ENCODE data around the gene SARNP.

DNA sequence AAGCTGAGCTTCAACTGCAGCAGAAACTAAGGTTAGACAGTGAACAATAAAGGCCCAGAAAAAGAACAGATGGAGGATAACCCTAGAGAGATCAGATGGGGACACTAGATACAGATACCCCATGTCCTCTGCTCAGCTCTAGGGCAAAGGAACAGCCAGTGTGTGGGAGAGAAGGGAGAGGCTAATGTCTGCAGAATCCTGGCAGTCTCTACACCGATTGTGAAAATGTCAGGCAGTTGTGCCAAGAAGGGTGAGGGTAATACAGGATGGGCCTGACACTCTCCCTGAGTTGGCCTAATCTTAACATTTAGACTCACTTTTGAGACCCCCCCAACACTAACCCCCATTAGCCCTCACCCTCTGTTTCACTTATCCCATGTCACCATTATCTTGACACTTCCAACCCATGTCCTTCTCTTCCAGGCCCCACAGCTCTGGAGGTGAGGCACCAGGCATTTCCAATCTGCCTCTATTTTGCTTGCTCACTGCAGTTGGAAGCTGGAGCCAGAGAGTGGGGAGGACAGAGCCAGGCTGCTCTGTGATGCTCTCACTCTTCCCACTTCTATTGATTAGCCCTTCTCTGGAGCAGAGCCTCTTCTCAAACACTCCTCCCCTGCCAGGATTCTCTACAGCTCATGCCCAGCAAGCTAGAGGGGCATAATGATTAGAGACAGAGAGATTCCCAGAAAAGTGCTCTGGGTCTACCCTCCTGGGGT is 104.7 kb downstream of the SARNP start:
- TF ChIP-seq, protein P1, sequence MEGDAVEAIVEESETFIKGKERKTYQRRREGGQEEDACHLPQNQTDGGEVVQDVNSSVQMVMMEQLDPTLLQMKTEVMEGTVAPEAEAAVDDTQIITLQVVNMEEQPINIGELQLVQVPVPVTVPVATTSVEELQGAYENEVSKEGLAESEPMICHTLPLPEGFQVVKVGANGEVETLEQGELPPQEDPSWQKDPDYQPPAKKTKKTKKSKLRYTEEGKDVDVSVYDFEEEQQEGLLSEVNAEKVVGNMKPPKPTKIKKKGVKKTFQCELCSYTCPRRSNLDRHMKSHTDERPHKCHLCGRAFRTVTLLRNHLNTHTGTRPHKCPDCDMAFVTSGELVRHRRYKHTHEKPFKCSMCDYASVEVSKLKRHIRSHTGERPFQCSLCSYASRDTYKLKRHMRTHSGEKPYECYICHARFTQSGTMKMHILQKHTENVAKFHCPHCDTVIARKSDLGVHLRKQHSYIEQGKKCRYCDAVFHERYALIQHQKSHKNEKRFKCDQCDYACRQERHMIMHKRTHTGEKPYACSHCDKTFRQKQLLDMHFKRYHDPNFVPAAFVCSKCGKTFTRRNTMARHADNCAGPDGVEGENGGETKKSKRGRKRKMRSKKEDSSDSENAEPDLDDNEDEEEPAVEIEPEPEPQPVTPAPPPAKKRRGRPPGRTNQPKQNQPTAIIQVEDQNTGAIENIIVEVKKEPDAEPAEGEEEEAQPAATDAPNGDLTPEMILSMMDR (IDR thresholded peaks at IDR 0.05), result no peak
- no peak for TF ChIP-seq JUND (IDR thresholded peaks at IDR 0.05)
- TF ChIP-seq POLR2AphosphoS5 (IDR thresholded peaks at IDR 0.05; ENCODE audit: low read depth, low read length), result no peak
- TF ChIP-seq, protein P2, sequence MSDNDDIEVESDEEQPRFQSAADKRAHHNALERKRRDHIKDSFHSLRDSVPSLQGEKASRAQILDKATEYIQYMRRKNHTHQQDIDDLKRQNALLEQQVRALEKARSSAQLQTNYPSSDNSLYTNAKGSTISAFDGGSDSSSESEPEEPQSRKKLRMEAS (IDR thresholded peaks at IDR 0.05; ENCODE audit: low read depth), result no peak
- TF ChIP-seq RAD21 (IDR thresholded peaks at IDR 0.05; ENCODE audit: low read length), result no peak
- no peak for TF ChIP-seq EP300 (IDR thresholded peaks at IDR 0.05; ENCODE audit: borderline replicate concordance in 1 of 2, low read depth in 1 of 2, low read length in 1 of 2)
- no peak for TF ChIP-seq SMC3 (IDR thresholded peaks at IDR 0.05; ENCODE audit: low read depth, low read length)
- TF ChIP-seq, protein P3, sequence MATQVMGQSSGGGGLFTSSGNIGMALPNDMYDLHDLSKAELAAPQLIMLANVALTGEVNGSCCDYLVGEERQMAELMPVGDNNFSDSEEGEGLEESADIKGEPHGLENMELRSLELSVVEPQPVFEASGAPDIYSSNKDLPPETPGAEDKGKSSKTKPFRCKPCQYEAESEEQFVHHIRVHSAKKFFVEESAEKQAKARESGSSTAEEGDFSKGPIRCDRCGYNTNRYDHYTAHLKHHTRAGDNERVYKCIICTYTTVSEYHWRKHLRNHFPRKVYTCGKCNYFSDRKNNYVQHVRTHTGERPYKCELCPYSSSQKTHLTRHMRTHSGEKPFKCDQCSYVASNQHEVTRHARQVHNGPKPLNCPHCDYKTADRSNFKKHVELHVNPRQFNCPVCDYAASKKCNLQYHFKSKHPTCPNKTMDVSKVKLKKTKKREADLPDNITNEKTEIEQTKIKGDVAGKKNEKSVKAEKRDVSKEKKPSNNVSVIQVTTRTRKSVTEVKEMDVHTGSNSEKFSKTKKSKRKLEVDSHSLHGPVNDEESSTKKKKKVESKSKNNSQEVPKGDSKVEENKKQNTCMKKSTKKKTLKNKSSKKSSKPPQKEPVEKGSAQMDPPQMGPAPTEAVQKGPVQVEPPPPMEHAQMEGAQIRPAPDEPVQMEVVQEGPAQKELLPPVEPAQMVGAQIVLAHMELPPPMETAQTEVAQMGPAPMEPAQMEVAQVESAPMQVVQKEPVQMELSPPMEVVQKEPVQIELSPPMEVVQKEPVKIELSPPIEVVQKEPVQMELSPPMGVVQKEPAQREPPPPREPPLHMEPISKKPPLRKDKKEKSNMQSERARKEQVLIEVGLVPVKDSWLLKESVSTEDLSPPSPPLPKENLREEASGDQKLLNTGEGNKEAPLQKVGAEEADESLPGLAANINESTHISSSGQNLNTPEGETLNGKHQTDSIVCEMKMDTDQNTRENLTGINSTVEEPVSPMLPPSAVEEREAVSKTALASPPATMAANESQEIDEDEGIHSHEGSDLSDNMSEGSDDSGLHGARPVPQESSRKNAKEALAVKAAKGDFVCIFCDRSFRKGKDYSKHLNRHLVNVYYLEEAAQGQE (IDR thresholded peaks at IDR 0.05; ENCODE audit: low read depth, low read length), result no peak
- TF ChIP-seq TEAD4 (IDR thresholded peaks at IDR 0.05; ENCODE audit: borderline replicate concordance, insufficient read depth), result no peak
- no peak for TF ChIP-seq SIN3A (IDR thresholded peaks at IDR 0.05; ENCODE audit: borderline replicate concordance, low read depth, low read length)
- TF ChIP-seq ELF1 (IDR thresholded peaks at IDR 0.05), result no peak
- TF ChIP-seq, protein P4, sequence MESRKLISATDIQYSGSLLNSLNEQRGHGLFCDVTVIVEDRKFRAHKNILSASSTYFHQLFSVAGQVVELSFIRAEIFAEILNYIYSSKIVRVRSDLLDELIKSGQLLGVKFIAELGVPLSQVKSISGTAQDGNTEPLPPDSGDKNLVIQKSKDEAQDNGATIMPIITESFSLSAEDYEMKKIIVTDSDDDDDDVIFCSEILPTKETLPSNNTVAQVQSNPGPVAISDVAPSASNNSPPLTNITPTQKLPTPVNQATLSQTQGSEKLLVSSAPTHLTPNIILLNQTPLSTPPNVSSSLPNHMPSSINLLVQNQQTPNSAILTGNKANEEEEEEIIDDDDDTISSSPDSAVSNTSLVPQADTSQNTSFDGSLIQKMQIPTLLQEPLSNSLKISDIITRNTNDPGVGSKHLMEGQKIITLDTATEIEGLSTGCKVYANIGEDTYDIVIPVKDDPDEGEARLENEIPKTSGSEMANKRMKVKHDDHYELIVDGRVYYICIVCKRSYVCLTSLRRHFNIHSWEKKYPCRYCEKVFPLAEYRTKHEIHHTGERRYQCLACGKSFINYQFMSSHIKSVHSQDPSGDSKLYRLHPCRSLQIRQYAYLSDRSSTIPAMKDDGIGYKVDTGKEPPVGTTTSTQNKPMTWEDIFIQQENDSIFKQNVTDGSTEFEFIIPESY (IDR thresholded peaks at IDR 0.05; ENCODE audit: borderline replicate concordance, low read depth), result no peak
- TF ChIP-seq EZH2phosphoT487 (IDR thresholded peaks at IDR 0.05; ENCODE audit: borderline replicate concordance, low read depth), result no peak

Measured in SK-N-SH (cell line).